NCI-H345 treated with DMSO at 0.1 percent for 48 hours (cell line): ENCODE results near the gene KRTAP5-7.

ENCODE experiments used
- DNase-seq: peaks from one replicate; lab custom pipeline; 2025; ENCODE audit not compliant: unreplicated experiment; lab: John Stamatoyannopoulos, UW

Gene KRTAP5-7

GRCh38 chr11:71495286-71496230 is 31.5 kb upstream of the KRTAP5-7 start:
- DNase-seq, result no peak

DNA sequence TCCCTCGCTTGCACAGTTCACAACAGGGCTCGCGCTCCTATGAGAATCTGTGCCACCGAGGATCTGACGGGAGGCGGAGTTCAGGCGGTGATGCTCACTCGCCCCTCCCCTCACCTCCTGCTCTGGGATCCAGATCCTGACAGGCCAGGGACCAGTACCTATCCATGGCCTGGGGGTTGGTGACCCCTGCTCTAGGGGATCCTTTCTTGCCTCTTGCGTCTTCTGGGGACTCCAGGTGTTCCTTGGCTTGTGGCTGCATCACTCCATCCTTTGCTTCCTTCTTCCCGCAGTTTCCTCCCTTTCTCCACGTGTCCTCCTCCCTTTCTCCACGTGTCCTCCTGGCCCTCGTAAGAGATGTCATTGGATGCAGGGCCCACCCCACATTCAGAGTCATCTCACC is 30.6 kb upstream of the KRTAP5-7 start:
- no peak for DNase-seq

GRCh38 chr11:71498091-71498490 is 29.0 kb upstream of the KRTAP5-7 start:
- no peak for DNase-seq

DNA sequence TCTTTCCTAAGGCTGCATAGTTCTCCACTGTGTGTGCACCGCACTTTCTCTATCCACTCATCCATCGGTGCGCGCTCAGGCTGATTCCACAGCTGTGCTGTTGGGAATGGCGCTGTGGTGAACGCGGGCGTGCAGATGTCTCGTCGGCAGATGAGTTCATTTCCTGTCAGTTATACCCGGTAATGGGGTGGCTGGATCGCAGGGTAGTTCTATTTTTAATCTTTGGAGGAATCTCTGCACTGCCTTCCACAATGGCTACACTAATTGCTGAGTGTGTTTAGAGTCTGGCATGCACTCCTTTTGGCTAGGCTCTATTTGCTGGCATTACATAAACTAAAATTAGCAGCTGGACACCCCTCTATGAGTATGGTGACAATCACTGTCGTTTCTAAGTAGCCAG is 27.9 kb upstream of the KRTAP5-7 start:
- no peak for DNase-seq

DNA sequence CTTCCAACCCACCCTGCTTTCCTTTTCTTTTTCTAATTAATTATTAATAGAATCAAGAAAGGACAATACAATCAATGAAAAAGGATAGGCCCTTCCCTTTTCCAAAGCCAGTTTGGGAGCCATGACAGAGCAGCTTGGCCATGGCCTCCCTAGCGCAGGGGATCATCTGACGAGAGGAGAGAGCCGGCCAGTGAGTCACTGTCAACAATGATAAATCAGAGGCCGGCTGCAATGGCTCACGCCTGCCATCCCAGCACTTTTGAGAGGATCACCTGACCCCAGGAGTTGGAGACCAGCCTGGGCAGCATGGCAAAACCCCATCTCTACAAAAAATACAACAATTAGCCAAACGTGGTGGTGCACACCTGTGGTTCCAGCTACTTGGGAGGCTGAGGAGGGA is 27.5 kb upstream of the KRTAP5-7 start:
- DNase-seq, result no peak

DNA sequence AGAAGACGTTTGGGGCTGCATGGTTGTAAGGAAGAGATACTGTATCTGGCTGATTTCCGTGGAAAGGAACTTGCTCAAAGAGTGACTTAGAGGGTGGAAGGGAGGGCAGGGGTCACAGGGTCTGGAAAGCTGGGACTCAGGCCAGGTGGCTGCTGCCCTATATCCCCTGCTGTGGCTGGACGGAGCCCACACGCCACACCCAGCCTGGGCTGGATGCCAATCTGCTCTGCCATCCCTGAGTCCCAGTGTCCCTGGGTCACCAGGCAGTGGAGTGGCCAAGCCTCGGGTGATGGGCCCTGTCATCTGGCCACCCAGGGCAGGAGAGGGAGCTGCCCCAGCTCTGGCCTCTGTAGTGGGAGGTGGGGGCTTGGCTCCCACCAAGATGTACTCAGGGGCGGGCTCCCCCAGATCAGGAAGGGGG is 26.5 kb upstream of the KRTAP5-7 start:
- DNase-seq, result no peak

GRCh38 chr11:71501071-71501985 is 25.7 kb upstream of the KRTAP5-7 start:
- DNase-seq, result no peak

DNA sequence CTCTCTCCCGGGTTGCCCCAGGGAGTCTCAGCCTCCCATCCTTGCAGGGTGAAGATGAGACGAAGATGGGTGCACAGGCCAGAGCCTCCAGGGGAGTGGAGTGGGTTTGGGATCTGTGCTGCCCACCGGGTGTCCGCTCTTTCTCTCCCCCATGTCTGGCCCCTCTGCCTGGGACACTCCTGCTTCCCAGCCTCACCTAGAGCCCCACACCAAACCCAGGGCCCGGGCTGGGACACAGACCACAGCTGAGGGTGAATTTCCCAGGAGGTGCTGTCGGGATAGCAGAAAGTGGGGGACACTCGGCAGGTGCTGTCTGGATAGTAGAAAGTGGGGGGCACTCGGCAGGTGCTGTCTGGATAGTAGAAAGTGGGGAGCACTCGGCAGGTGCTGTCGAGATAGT is 25.0 kb upstream of the KRTAP5-7 start:
- no peak for DNase-seq

DNA sequence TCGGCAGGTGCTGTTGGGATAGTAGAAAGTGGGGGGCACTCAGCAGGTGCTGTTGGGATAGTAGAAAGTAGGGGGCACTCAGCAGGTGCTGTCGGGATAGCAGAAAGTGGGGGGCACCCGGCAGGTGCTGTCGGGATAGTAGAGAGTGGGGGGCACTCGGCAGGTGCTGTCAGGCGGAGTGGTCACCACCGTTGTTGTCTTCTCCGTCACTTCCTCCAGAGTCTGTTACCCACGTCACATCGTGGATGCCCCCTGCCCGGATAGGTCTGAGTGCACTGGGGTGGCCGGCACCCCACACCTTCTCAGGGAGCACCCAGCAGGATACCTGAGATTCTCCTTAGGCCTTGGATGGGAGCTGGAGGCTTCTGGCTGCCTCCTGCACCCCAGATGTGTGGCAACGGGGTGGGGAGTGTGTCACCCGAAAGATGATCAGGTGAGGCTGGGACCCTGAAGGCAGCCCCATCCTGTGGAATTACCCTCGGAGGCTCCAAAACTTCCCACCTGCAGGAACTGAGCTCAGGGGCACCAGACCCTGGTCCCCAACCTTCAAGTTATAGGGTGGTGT is 24.1 kb upstream of the KRTAP5-7 start:
- no peak for DNase-seq

GRCh38 chr11:71504531-71504930 is 22.5 kb upstream of the KRTAP5-7 start:
- DNase-seq, result peak; percentile 50

- peak; percentile 49 for DNase-seq
Measured at GRCh38 chr11:71505001-71505400, 22.1 kb upstream of the KRTAP5-7 start.

DNA sequence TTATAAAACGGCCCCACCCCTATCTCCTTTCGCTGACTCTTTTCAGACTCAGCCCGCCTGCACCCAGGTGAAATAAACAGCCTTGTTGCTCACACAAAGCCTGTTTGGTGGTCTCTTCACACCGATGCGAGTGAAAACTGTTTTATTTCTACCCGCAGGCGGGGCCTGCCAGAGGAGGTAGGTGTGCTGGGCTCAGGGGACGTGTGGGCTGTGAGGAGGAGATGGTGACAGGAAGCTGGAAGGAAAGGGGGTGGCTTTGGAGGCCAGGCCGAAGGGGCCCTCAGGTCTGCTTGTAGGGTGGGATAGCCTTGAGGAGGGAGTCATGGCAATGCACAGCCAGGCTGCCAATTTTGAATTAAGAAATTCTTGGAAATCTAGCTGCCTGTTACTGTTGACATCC is 21.3 kb upstream of the KRTAP5-7 start:
- no peak for DNase-seq

DNA sequence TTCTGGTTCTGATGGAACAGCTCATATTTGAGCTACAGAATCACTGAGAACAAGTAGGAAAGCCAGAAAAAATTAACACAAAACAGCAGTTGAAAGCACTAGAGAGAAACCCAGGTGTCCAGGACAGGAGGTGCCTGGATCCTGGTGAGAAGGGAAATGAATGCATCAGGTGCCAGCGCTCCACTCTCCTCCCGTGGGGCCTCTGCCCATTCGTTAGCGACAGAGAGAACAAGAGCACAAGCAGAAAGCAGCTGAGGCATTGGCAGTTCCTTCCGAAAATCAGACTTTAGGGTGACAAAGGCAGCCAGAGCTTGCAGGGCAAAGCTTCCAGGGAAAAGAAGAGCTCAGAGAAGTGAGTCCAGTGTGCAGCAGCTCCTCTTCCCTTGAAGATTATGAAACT is 20.0 kb upstream of the KRTAP5-7 start:
- no peak for DNase-seq

- no peak for DNase-seq
Measured at GRCh38 chr11:71518506-71519471, 8.3 kb upstream of the KRTAP5-7 start.

GRCh38 chr11:71519546-71519945 is 7.5 kb upstream of the KRTAP5-7 start:
- no peak for DNase-seq

DNA sequence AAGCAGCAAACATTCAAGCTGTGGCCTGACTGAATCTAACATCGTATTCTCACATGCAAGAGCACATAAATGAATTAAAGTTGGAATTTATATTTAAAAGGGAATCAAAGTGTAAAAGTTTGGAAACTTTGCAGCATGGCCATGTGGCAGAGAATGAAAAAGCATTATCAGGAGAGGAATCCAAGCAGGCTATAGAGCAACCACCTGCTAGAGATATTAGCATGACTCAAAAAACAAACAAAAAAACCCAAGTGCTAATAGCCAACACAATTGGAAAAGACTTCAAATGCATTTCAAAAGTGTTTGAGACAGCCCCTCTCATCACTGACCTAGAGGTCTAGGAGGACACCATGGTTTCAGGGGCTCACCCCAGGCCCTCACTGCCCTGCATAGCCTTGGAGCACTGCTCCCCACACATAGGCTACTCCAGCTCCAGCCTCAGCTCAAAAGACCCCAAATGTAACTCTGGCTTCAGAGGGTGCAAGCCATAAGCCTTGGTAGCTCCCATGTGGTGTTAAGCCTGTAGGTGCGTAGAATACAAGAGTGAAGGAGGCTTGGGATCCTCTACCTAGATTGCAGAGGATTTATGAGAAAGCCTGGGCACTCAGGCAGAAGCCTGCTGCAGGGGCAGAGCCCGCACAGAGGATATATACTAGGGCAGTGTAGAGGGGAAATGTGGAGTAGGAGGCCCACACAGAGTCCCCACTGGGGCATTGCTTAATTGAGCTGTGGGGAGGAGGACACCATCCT is 1.7 kb upstream of the KRTAP5-7 start:
- no peak for DNase-seq

GRCh38 chr11:71525938-71526495 is 1.1 kb upstream of the KRTAP5-7 start:
- DNase-seq, result no peak

DNA sequence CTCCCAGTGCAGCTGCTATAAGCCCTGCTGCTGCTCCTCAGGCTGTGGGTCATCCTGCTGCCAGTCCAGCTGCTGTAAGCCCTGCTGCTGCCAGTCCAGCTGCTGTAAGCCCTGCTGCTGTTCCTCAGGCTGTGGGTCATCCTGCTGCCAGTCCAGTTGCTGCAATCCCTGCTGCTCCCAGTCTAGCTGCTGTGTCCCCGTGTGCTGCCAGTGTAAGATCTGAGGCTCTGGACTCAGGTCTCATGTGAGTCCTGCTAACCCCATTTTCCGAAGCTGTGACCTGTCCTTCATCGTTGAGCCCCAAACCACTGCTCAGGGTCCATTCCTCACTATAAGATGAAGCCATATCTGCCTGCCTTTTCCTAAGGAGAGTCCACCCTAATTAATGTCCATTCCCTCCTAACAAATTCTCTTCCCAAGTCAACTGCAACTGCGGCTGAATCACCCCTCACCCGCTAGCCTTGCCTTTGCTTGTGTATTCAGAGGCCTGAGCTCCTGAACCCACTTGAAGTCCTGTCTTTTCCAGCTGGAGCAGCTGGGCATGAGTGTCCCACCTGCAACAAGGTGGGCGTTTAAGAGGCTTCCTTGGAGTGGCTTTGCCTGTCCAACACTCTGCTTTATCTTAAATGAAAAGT is 626 bp downstream of the KRTAP5-7 start:
- no peak for DNase-seq

GRCh38 chr11:71530602-71531001 is 3.5 kb downstream of the KRTAP5-7 start:
- no peak for DNase-seq
